ENCODE measurements around the gene RNF26.

DNA sequence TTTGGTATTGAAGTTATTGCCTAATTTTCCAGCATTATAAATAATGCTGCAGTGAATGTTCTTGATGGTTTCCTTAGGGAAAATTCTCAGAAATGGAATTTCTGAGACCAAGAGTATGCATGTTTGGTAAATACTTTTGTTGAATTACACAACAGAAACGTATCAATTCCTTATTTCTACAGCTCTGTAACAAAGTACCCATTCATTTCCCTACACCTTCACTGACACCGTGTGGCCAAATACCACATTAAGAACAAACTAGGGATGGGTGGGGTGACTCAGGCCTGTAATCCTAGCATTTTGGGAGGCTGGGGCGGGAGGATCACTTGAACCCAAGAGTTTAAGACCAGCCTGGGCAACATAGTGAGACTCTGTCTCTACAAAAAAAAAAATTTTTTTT, 39.1 kb upstream of the RNF26 start:
- TF ChIP-seq CTCF (conservative IDR thresholded peaks at IDR 0.05) (peak; percentile 38), EZH2 (IDR thresholded peaks at IDR 0.05; ENCODE audit: low read depth) (no peak)

Data from PC-9 (cell line).